Epithelial cell of umbilical artery (primary cell): ENCODE data around the gene TNFAIP3. TPM values are rescaled to one million over a fixed set of nuclear protein-coding genes. Genes with fewer than 3 reads are reported as not detected.

Experiments used
- total RNA-seq: library from RNA; depleted of rRNA; stranded (reverse); fragments of >200 nt; gene quantifications from 2 replicates; pipeline ENCODE4 v1.2.3, GENCODE V29; 2014

Gene TNFAIP3
- 0.97 and 7.1 TPM in 2 replicates for total RNA-seq

DNA sequence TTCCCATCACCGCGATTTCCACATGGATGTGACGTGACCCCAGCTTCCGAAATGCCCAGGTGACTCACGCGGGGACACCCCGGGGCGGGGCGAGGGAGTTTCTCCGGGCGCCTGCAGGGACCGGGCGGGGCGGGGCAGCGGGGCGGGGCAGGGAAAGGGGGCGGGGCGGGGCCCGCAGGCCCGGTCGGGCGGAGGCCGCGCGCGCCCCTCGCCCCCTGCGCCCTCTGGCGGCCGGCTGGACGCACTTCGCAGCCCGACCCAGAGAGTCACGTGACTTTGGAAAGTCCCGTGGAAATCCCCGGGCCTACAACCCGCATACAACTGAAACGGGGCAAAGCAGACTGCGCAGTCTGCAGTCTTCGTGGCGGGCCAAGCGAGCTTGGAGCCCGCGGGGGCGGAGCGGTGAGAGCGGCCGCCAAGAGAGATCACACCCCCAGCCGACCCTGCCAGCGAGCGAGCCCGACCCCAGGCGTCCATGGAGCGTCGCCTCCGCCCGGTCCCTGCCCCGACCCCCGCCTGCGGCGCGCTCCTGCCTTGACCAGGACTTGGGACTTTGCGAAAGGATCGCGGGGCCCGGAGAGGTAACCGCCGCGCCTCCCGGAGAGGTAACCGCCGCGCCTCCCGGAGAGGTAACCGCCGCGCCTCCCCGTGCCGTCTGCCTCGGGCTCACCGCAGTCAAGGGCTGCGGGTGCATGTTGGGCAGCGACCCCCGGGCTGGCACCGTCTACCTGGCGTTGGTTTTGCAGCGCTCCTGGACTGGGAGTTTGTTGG is at the start of gene TNFAIP3:
TSS of gene TNFAIP3 (plus strand) at position 346 of the 771 bp plus-strand sequence. CDS start 3,969 bp downstream, outside the sequence.

Other genes with a start within 250 kb of the TNFAIP3 start
- gene PERP, start 240.2 kb downstream of the TNFAIP3 start, total RNA-seq, result 9.1 and 11.4 TPM in 2 replicates